SU-DHL-6 (cell line): ENCODE data around the gene UQCC3.

Experiments
- H2AFZ ChIP-seq: fragments of 200-600 bp; sonication (generic); 2 replicates; pipeline ENCODE4 v1.6.1; 2014; ENCODE audit warnings: low read depth, mild to moderate bottlenecking, moderate library complexity, mixed read lengths, antibody characterized with exemption, low read length; ENCODE audit not compliant: severe bottlenecking
- H3F3A ChIP-seq: fragments of 200-600 bp; shearing (Covaris generic); 2 replicates; pipeline ENCODE4 v1.6.0; 2016; ENCODE audit warnings: antibody characterized with exemption, mild to moderate bottlenecking; ENCODE audit not compliant: insufficient read depth
- H3K27ac ChIP-seq: fragments of 200-600 bp; sonication (generic); 2 replicates; pipeline ENCODE4 v1.5.1; 2016; ENCODE audit warnings: low read depth, mild to moderate bottlenecking, low read length, moderate library complexity, mixed read lengths
- H3K27me3 ChIP-seq: fragments of 200-600 bp; sonication (generic), shearing (Covaris generic); 2 replicates; pipeline ENCODE4 v1.6.0; 2014; ENCODE audit warnings: mild to moderate bottlenecking, low read length
- H3K36me3 ChIP-seq: fragments of 200-600 bp; sonication (generic); 2 replicates; pipeline ENCODE4 v1.6.1; 2014; ENCODE audit warnings: mild to moderate bottlenecking, low read length, mixed read lengths
- H3K4me2 ChIP-seq: fragments of 300-600, 200-600 bp; shearing (Covaris generic), sonication (generic); 2 replicates; pipeline ENCODE4 v1.6.0; 2014; ENCODE audit warnings: low read length, low read depth, mild to moderate bottlenecking; ENCODE audit not compliant: poor library complexity, severe bottlenecking
- H3K4me3 ChIP-seq: fragments of 200-600 bp; sonication (generic); 2 replicates; pipeline ENCODE4 v1.5.1; 2014; ENCODE audit warnings: antibody characterized with exemption, low read length, mild to moderate bottlenecking, mixed read lengths; ENCODE audit not compliant: insufficient read depth, poor library complexity, severe bottlenecking
- H3K79me2 ChIP-seq: fragments of 200-600 bp; sonication (generic); 2 replicates; pipeline ENCODE4 v1.6.1; 2014; ENCODE audit warnings: mild to moderate bottlenecking, low read length, moderate library complexity; ENCODE audit not compliant: insufficient read depth
- H3K9ac ChIP-seq: fragments of 200-600 bp; sonication (generic); 2 replicates; pipeline ENCODE4 v1.7.0; 2014; ENCODE audit warnings: mild to moderate bottlenecking, low read length
- H3K9me2 ChIP-seq: fragments of 200-600 bp; sonication (generic); replicated peaks from 2 replicates; pipeline ENCODE4 v1.6.1; 2014; ENCODE audit warnings: low read length; ENCODE audit not compliant: insufficient read depth
- H3K9me3 ChIP-seq: fragments of 200-600 bp; sonication (generic); 2 replicates; pipeline ENCODE4 v1.6.1; 2014; ENCODE audit warnings: low read length, mixed read lengths; ENCODE audit not compliant: insufficient read depth
- H4K20me1 ChIP-seq: fragments of 200-600 bp; sonication (generic); 2 replicates; pipeline ENCODE4 v1.6.1; 2014; ENCODE audit warnings: low read depth, mild to moderate bottlenecking, antibody characterized with exemption, low read length, moderate library complexity, mixed read lengths
- CTCF ChIP-seq: fragments of 200-600 bp; sonication (generic); IDR thresholded peaks from one replicate; pipeline ENCODE4 v1.5.1; 2017; ENCODE audit warnings: antibody characterized with exemption, mild to moderate bottlenecking, low read length, moderate library complexity; ENCODE audit not compliant: insufficient read depth, poor library complexity, severe bottlenecking
- EZH2phosphoT487 ChIP-seq: fragments of 200-600 bp; sonication (generic), shearing (Covaris generic); conservative IDR thresholded peaks from 2 replicates; pipeline ENCODE4 v1.6.1; 2018; ENCODE audit warnings: mild to moderate bottlenecking, antibody characterized with exemption, low read length, moderate library complexity, mixed read lengths

Gene UQCC3

GRCh38 chr11:62706850-62707247 is 35.4 kb downstream of the UQCC3 start:
- H3K4me3 ChIP-seq: no peak overlapping the region
- no peak overlapping the region for H2AFZ ChIP-seq
- no peaks in the 10 kb centered on the region for H3K9me2 ChIP-seq
- TF ChIP-seq CTCF: no peak
- TF ChIP-seq EZH2phosphoT487: no peak
- no peaks in the 10 kb centered on the region for H4K20me1 ChIP-seq
- H3K9ac ChIP-seq: peak overlapping the region; percentile 56; the same call in 1 of the 2 replicates
- H3K27ac ChIP-seq: no peak overlapping the region
- H3F3A ChIP-seq: peaks cover 12% of the 10 kb centered on the region; the same call in 1 of the 2 replicates
- H3K79me2 ChIP-seq: no peaks in the 10 kb centered on the region
- H3K27me3 ChIP-seq: no peaks in the 10 kb centered on the region
- peak overlapping the region; percentile 69 for H3K4me2 ChIP-seq
- H3K36me3 ChIP-seq: peaks cover 4% of the 10 kb centered on the region
- no peaks in the 10 kb centered on the region for H3K9me3 ChIP-seq

GRCh38 chr11:62707277-62707861 is 35.9 kb downstream of the UQCC3 start, which contains the start of the genes BSCL2 and GNG3:
Gene BSCL2 (minus strand): TSS chr11:62707424. CDS start chr11:62707195, 229 bp downstream.
Gene GNG3 (plus strand): TSS chr11:62707676. CDS start chr11:62708296, 620 bp downstream.
- no peak within 1 kb of the TSS for H3K27ac ChIP-seq
- peak within 1 kb of the TSS; percentile 69 for H3K4me2 ChIP-seq
- no peak within 1 kb of the TSS for H2AFZ ChIP-seq

GRCh38 chr11:62708392-62708791 is 36.9 kb downstream of the UQCC3 start:
- peaks cover 23% of the 10 kb centered on the region for H3F3A ChIP-seq
- no peaks in the 10 kb centered on the region for H3K27me3 ChIP-seq
- no peak overlapping the region for H3K4me2 ChIP-seq
- H2AFZ ChIP-seq: no peak overlapping the region
- TF ChIP-seq CTCF (no peak), EZH2phosphoT487 (no peak)
- H3K27ac ChIP-seq: no peak overlapping the region
- H3K9me3 ChIP-seq: no peaks in the 10 kb centered on the region
- no peak overlapping the region for H3K9ac ChIP-seq
- no peaks in the 10 kb centered on the region for H4K20me1 ChIP-seq
- peaks cover 5% of the 10 kb centered on the region for H3K36me3 ChIP-seq
- no peaks in the 10 kb centered on the region for H3K9me2 ChIP-seq
- H3K79me2 ChIP-seq: peaks cover 2% of the 10 kb centered on the region; the same call in 1 of the 2 replicates
- H3K4me3 ChIP-seq: no peak overlapping the region

More at GRCh38 chr11:62707277-62707861, 35.9 kb downstream of the UQCC3 start, which contains the start of the genes BSCL2 and GNG3:
- no peak for TF ChIP-seq CTCF
- TF ChIP-seq EZH2phosphoT487: no peak
- Histone ChIP-seq H3F3A (peaks cover 13% of the 10 kb centered on the region; the same call in 1 of the 2 replicates), H3K79me2 (no peaks in the 10 kb centered on the region), H3K9me2 (no peaks in the 10 kb centered on the region), H3K36me3 (peaks cover 4% of the 10 kb centered on the region), H3K9me3 (no peaks in the 10 kb centered on the region), H4K20me1 (no peaks in the 10 kb centered on the region), H3K9ac (peak within 1 kb of the TSS; percentile 56), H3K27me3 (no peaks in the 10 kb centered on the region), H3K4me3 (peak within 1 kb of the TSS; percentile 31)
